ENCODE measurements around the gene SLC9A9. TPM values are rescaled to one million over a fixed set of nuclear protein-coding genes. Genes with fewer than 3 reads are reported as not detected.

Gene SLC9A9
- total and polyA plus RNA-seq, 2 donors (not counting 1 experiment from before 2014, with no cell fraction given): 14.3 to 74.0 TPM

GRCh38 chr3:143771258-143771657 lies 77.0 kb downstream of the SLC9A9 start:
- TF ChIP-seq CTCF (conservative IDR thresholded peaks at IDR 0.05 in 1 of 2, IDR thresholded peaks at IDR 0.05 in 1 of 2; ENCODE audit: low read depth in 1 of 2, low read length in 2 of 2): no peak
- no peak for TF ChIP-seq EZH2 (IDR thresholded peaks at IDR 0.05; ENCODE audit: low read length, missing control alignments)
- Histone ChIP-seq H3K36me3 (ENCODE audit: control insufficient read depth, insufficient read depth, low read length) (no peaks in the 10 kb centered on the region), H3K27me3 (ENCODE audit: control insufficient read depth, insufficient read depth, low read length) (no peaks in the 10 kb centered on the region), H3K4me3 (replicated peaks in 1 of 4; ENCODE audit: control extremely low read depth in 1 of 4, insufficient read depth in 1 of 4, low read depth in 3 of 4, low read length in 4 of 4) (no peak overlapping the region), H3K4me2 (ENCODE audit: extremely low read depth, insufficient read depth, low read length) (no peak overlapping the region), H2AFZ (ENCODE audit: low read length) (no peak overlapping the region), H4K20me1 (ENCODE audit: control insufficient read depth, extremely low read depth, insufficient read depth, low read length) (no peaks in the 10 kb centered on the region), H3K4me1 (ENCODE audit: control insufficient read depth, extremely low read depth, insufficient read depth, low read length) (peaks cover 10% of the 10 kb centered on the region), H3K79me2 (ENCODE audit: control insufficient read depth, insufficient read depth, low read length) (no peaks in the 10 kb centered on the region), H3K9me3 (ENCODE audit: control insufficient read depth, insufficient read depth, low read depth, low read length) (no peaks in the 10 kb centered on the region), H3K9ac (ENCODE audit: insufficient read depth, low read length) (no peak overlapping the region), H3K27ac (ENCODE audit: insufficient read depth, low read length) (no peak overlapping the region)
- peak in 1 of 2 donors; percentile 21 for DNase-seq (ENCODE audit: low read depth in 2 of 2)

DNA sequence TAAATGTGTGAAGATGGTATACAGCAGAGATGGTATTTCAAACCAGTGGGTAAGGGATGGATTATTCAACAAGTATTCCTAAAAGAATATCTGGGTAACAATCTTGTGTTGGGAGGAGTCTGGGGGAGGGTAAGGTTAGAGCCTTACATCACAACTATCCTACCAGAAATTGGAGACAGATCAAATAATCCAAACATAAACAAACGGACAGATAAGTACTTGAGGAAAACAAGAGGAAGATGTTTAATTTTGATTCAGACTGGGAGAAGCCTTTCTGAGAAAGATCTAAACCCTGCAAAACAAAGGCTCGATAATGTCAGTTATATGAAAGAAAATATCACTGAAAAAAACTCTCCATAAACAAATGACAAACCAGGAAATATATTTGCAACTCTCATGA lies 77.9 kb downstream of the SLC9A9 start:
- TF ChIP-seq CTCF (conservative IDR thresholded peaks at IDR 0.05 in 1 of 2, IDR thresholded peaks at IDR 0.05 in 1 of 2; ENCODE audit: low read depth in 1 of 2, low read length in 2 of 2) (no peak), EZH2 (IDR thresholded peaks at IDR 0.05; ENCODE audit: low read length, missing control alignments) (no peak)
- H2AFZ ChIP-seq (ENCODE audit: low read length): no peak overlapping the region
- no peaks in the 10 kb centered on the region for H3K36me3 ChIP-seq (ENCODE audit: control insufficient read depth, insufficient read depth, low read length)
- peak overlapping the region; percentile 37 for H3K4me2 ChIP-seq (ENCODE audit: extremely low read depth, insufficient read depth, low read length)
- H3K79me2 ChIP-seq (ENCODE audit: control insufficient read depth, insufficient read depth, low read length): no peaks in the 10 kb centered on the region
- no peak overlapping the region for H3K4me3 ChIP-seq (replicated peaks in 1 of 4; ENCODE audit: control extremely low read depth in 1 of 4, insufficient read depth in 1 of 4, low read depth in 3 of 4, low read length in 4 of 4)
- no peaks in the 10 kb centered on the region for H3K9me3 ChIP-seq (ENCODE audit: control insufficient read depth, insufficient read depth, low read depth, low read length)
- H3K4me1 ChIP-seq (ENCODE audit: control insufficient read depth, extremely low read depth, insufficient read depth, low read length): peaks cover 10% of the 10 kb centered on the region
- H3K27ac ChIP-seq (ENCODE audit: insufficient read depth, low read length): no peak overlapping the region
- DNase-seq (ENCODE audit: low read depth in 2 of 2): no peak
- H4K20me1 ChIP-seq (ENCODE audit: control insufficient read depth, extremely low read depth, insufficient read depth, low read length): no peaks in the 10 kb centered on the region
- no peak overlapping the region for H3K9ac ChIP-seq (ENCODE audit: insufficient read depth, low read length)
- no peaks in the 10 kb centered on the region for H3K27me3 ChIP-seq (ENCODE audit: control insufficient read depth, insufficient read depth, low read length)

DNA sequence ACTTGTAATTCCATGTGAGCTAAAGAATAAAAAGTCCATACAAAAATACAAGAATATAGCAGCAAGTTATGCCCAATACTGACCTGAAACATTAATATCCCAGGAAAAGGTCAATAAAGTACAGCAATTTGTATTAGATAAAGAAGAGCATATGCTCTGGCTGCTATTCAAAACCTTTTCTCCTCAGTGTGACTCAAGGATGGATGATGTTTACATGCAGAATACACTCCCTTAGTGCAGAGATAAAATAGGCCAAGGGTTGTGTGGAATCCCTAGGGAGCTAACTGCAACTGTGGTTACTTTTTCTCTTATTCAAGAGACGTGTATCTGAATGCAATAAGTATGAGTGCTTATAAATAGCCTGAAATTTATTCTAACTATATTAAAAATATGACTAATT lies 78.7 kb downstream of the SLC9A9 start:
- Histone ChIP-seq H3K4me2 (ENCODE audit: extremely low read depth, insufficient read depth, low read length) (peak overlapping the region; percentile 37), H4K20me1 (ENCODE audit: control insufficient read depth, extremely low read depth, insufficient read depth, low read length) (no peaks in the 10 kb centered on the region)
- TF ChIP-seq EZH2 (IDR thresholded peaks at IDR 0.05; ENCODE audit: low read length, missing control alignments) (no peak), CTCF (conservative IDR thresholded peaks at IDR 0.05 in 1 of 2, IDR thresholded peaks at IDR 0.05 in 1 of 2; ENCODE audit: low read depth in 1 of 2, low read length in 2 of 2) (no peak)

More for the DNA sequence above, 78.7 kb downstream of the SLC9A9 start:
- H3K9me3 ChIP-seq (ENCODE audit: control insufficient read depth, insufficient read depth, low read depth, low read length): no peaks in the 10 kb centered on the region
- H3K9ac ChIP-seq (ENCODE audit: insufficient read depth, low read length): no peak overlapping the region
- H2AFZ ChIP-seq (ENCODE audit: low read length): no peak overlapping the region
- H3K79me2 ChIP-seq (ENCODE audit: control insufficient read depth, insufficient read depth, low read length): no peaks in the 10 kb centered on the region
- peak; percentile 30 to 93 for DNase-seq (ENCODE audit: low read depth in 2 of 2)
- H3K27me3 ChIP-seq (ENCODE audit: control insufficient read depth, insufficient read depth, low read length): no peaks in the 10 kb centered on the region
- no peaks in the 10 kb centered on the region for H3K36me3 ChIP-seq (ENCODE audit: control insufficient read depth, insufficient read depth, low read length)
- H3K27ac ChIP-seq (ENCODE audit: insufficient read depth, low read length): no peak overlapping the region
- peaks cover 10% of the 10 kb centered on the region for H3K4me1 ChIP-seq (ENCODE audit: control insufficient read depth, extremely low read depth, insufficient read depth, low read length)
- H3K4me3 ChIP-seq (replicated peaks in 1 of 4; ENCODE audit: control extremely low read depth in 1 of 4, insufficient read depth in 1 of 4, low read depth in 3 of 4, low read length in 4 of 4): no peak overlapping the region

All from fibroblast of lung (primary cell).